IMR-90 (cell line): Measurements from ENCODE around the gene FLT3. TPM values are rescaled to one million over a fixed set of nuclear protein-coding genes. Genes with fewer than 3 reads are reported as not detected.

Experiments
- ATAC-seq: fragments of 200-7000 bp; cut with Tn5 transposase; 2 replicates; pipeline ENCODE4 v1.9.1; 2020; ENCODE audit warnings: low read depth, mild to moderate bottlenecking, moderate library complexity
- BruUV-seq: library from RNA; stranded (reverse); fragments of 400-500 nt; replicated peaks from 2 replicates; lab custom pipeline; 2021; lab: Mats Ljungman, UMichigan
- CTCF ChIA-PET: fragments of 300-600 bp; formaldehyde crosslinking; extraction: SDS; loops from one replicate; lab custom pipeline; 2021; ENCODE audit warnings: antibody characterized with exemption; lab: Yijun Ruan, JAX
- POLR2A ChIA-PET: fragments of 300-600 bp; sonication (Branson Sonifier 250); formaldehyde crosslinking; loops from one replicate; lab custom pipeline; 2022; ENCODE audit warnings: antibody characterized with exemption; ENCODE audit not compliant: unreplicated experiment; lab: Charles Lee
- DNase-seq: peaks from one replicate; pipeline ENCODE4 v3.0.0; 2013
- H2AFZ ChIP-seq: replicated peaks from 2 replicates; pipeline ENCODE3; 2013; ENCODE audit warnings: low read length, mild to moderate bottlenecking; ENCODE audit not compliant: poor library complexity
- H2AK5ac ChIP-seq: 2 replicates; pipeline ENCODE4 v1.6.1; 2013; ENCODE audit warnings: low read depth, low read length, inconsistent platforms
- H2AK9ac ChIP-seq: replicated peaks from 2 replicates; pipeline ENCODE3; 2013; ENCODE audit warnings: mild to moderate bottlenecking, low read depth, low read length, moderate library complexity; ENCODE audit not compliant: poor library complexity
- H2BK120ac ChIP-seq: 2 replicates; pipeline ENCODE4 v1.6.1; 2013; ENCODE audit warnings: low read depth, low read length, inconsistent platforms
- H2BK15ac ChIP-seq: 3 replicates; pipeline ENCODE4 v1.6.1; 2013; ENCODE audit warnings: low read depth, low read length, inconsistent platforms
- H2BK20ac ChIP-seq: 2 replicates; pipeline ENCODE4 v1.6.1; 2013; ENCODE audit warnings: low read depth, mild to moderate bottlenecking, inconsistent platforms, low read length, moderate library complexity
- H2BK5ac ChIP-seq: 2 replicates; pipeline ENCODE4 v1.6.1; 2013; ENCODE audit warnings: mild to moderate bottlenecking, low read depth, low read length, inconsistent platforms; ENCODE audit not compliant: poor library complexity, severe bottlenecking
- H3K14ac ChIP-seq: replicated peaks from 2 replicates; pipeline ENCODE4 v1.6.1; 2013; ENCODE audit warnings: low read depth, low read length, inconsistent platforms
- H3K18ac ChIP-seq: 2 replicates; pipeline ENCODE4 v1.6.1; 2013; ENCODE audit warnings: low read depth, low read length, control low read depth
- H3K23ac ChIP-seq: 2 replicates; pipeline ENCODE4 v1.6.1; 2013; ENCODE audit warnings: low read depth, low read length, inconsistent platforms
- H3K27ac ChIP-seq: 2 replicates; pipeline ENCODE4 v1.5.1; 2013; ENCODE audit warnings: mild to moderate bottlenecking, control low read depth, low read length; ENCODE audit not compliant: insufficient read depth
- H3K27me3 ChIP-seq: 2 replicates; pipeline ENCODE4 v1.6.1; 2013; ENCODE audit warnings: low read length; ENCODE audit not compliant: control insufficient read depth, insufficient read depth
- H3K36me3 ChIP-seq: 2 replicates; pipeline ENCODE4 v1.6.1; 2013; ENCODE audit warnings: low read length, mixed read lengths; ENCODE audit not compliant: control insufficient read depth, insufficient read depth
- H3K4ac ChIP-seq: 2 replicates; pipeline ENCODE4 v1.6.1; 2013; ENCODE audit warnings: low read depth, low read length, inconsistent platforms
- H3K4me1 ChIP-seq: 2 replicates; pipeline ENCODE4 v1.6.1; 2013; ENCODE audit warnings: low read length, mixed read lengths; ENCODE audit not compliant: control insufficient read depth, insufficient read depth
- H3K4me2 ChIP-seq: 2 replicates; pipeline ENCODE4 v1.6.1; 2013; ENCODE audit warnings: low read depth, mild to moderate bottlenecking, control low read depth, low read length, moderate library complexity
- H3K4me3 ChIP-seq: 2 replicates; pipeline ENCODE4 v1.5.1; 2013; ENCODE audit warnings: low read depth, mild to moderate bottlenecking, control low read depth, low read length, moderate library complexity; ENCODE audit not compliant: insufficient read depth
- H3K56ac ChIP-seq: 2 replicates; pipeline ENCODE4 v1.6.1; 2013; ENCODE audit warnings: low read length, inconsistent platforms; ENCODE audit not compliant: insufficient read depth; ENCODE audit errors: extremely low read depth
- H3K79me1 ChIP-seq, 2 experiments: 2 replicates each; pipeline ENCODE4 v1.6.1; 2013; ENCODE audit warnings: low read length in 2 of 2, inconsistent platforms in 1 of 2, low read depth in 1 of 2
- H3K9ac ChIP-seq: 2 replicates; pipeline ENCODE4 v1.6.1; 2013; ENCODE audit warnings: low read depth, low read length, control low read depth
- H3K9me1 ChIP-seq: 2 replicates; pipeline ENCODE4 v1.6.1; 2013; ENCODE audit warnings: low read length, inconsistent platforms; ENCODE audit not compliant: insufficient read depth
- H3K9me3 ChIP-seq: 2 replicates; pipeline ENCODE4 v1.6.1; 2013; ENCODE audit warnings: low read length; ENCODE audit not compliant: control insufficient read depth, insufficient read depth
- H4K20me1 ChIP-seq: 2 replicates; pipeline ENCODE4 v1.6.1; 2013; ENCODE audit warnings: low read length, inconsistent platforms; ENCODE audit not compliant: insufficient read depth
- H4K5ac ChIP-seq: 2 replicates; pipeline ENCODE4 v1.6.1; 2013; ENCODE audit warnings: mild to moderate bottlenecking, low read depth, low read length, control low read depth
- H4K8ac ChIP-seq, 2 experiments: 2 replicates each; pipeline ENCODE4 v1.6.1; 2013; ENCODE audit warnings: low read depth in 2 of 2, low read length in 2 of 2, control low read depth in 1 of 2, inconsistent platforms in 1 of 2
- H4K91ac ChIP-seq: 2 replicates; pipeline ENCODE4 v1.6.1; 2013; ENCODE audit warnings: low read depth, low read length, inconsistent platforms; ENCODE audit not compliant: insufficient read depth
- WGBS, 2 experiments: methylation state at CpG; one replicate each; pipeline versions ENCODE4 v1.1.5 to v1.1.7; 2013; ENCODE audit warnings: missing lambda C conversion rate in 2 of 2; ENCODE audit not compliant: insufficient read length in 1 of 2; ENCODE audit errors: extremely low coverage in 2 of 2; 5-methylcytosine and 5-hydroxymethylcytosine counted together
- dilution Hi-C: fragments of 300-500 bp; cut with HindIII; formaldehyde crosslinking; loops from one replicate; pipeline ENCODE4 v1.14.3; 2018; ENCODE audit warnings: low sequenced_read_pairs; ENCODE audit not compliant: unreplicated experiment
- in situ Hi-C: fragments of 300-500 bp; cut with MboI; formaldehyde crosslinking; loops from 3 replicates; pipeline ENCODE4 v1.14.3; 2019; ENCODE audit warnings: low sequenced_read_pairs, inconsistent platforms, mixed read lengths
- intact Hi-C: fragments of 100-400 bp; cut with micrococcal nuclease; formaldehyde crosslinking; loops from 2 replicates; pipeline ENCODE4 v1.10.0; 2022
- polyA plus RNA-seq, 3 experiments: library from polyadenylated mRNA; depleted of rRNA; stranded (reverse); fragments of >200 nt; gene quantifications; 2 replicates each; pipeline ENCODE4 v1.2.3, GENCODE V29; 2012; ENCODE audit warnings: low replicate concordance in 1 of 3
- total RNA-seq: library from RNA; depleted of rRNA; stranded (reverse); fragments of >200 nt; gene quantifications from 2 replicates; pipeline ENCODE4 v1.2.3, GENCODE V29; 2012
- TF ChIP-seq, protein P1 (sequence below): fragments of 150-350 bp; IDR thresholded peaks from 2 replicates; pipeline ENCODE4 v1.6.1; 2017; ENCODE audit warnings: mild to moderate bottlenecking, antibody characterized with exemption, low read length, low read depth

FLT3 gene
- total and polyA plus RNA-seq, 2 of the 4 experiments (the other 2 are of a cell fraction): not detected

DNA sequence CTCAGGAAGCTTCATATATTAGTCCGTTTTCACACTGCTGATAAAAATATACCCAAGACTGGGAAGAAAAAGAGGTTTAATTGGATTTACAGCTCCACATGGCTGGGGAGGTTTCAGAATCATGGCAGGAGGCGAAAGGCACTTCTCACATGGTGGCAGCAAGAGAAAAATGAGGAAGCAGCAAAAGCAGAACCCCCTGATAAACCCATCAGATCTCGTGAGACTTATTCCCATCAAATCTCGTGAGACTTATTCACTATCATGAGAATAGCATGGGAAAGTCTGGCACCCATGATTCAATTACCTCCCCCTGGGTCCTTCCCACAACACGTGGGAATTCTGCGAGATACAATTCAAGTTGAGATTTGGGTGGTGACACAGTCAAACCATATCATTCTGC is 23.1 kb downstream of the FLT3 start:
- no TSS peak for BruUV-seq
- WGBS, 2 experiments: 40% methylated on average over 1 of the region's 6 CpGs; no CpG with 5 or more reads in 1 of the 2 experiments
- H2AFZ ChIP-seq: no peak overlapping the region

More for the DNA sequence above, 23.1 kb downstream of the FLT3 start:
- H4K5ac ChIP-seq: no peak overlapping the region
- no peak overlapping the region for H4K91ac ChIP-seq
- no peaks in the 10 kb centered on the region for H3K9me1 ChIP-seq
- H2AK5ac ChIP-seq: no peak overlapping the region
- ATAC-seq: no peak
- H3K9ac ChIP-seq: no peak overlapping the region
- DNase-seq: no peak
- no peak overlapping the region for H3K27ac ChIP-seq
- H3K4ac ChIP-seq: no peak overlapping the region
- no peak overlapping the region for H4K8ac ChIP-seq
- no peak overlapping the region for H3K4me2 ChIP-seq
- H4K20me1 ChIP-seq: no peaks in the 10 kb centered on the region
- no peak overlapping the region for H3K56ac ChIP-seq
- ChIA-PET POLR2A (no interaction called here), CTCF (no interaction called here)
- in situ Hi-C loops: no loop called here
- H3K9me3 ChIP-seq: no peaks in the 10 kb centered on the region
- no peak overlapping the region for H2BK15ac ChIP-seq
- no peaks in the 10 kb centered on the region for H3K36me3 ChIP-seq
- H3K18ac ChIP-seq: no peak overlapping the region
- no peak overlapping the region for H2AK9ac ChIP-seq
- TF ChIP-seq, protein P1, sequence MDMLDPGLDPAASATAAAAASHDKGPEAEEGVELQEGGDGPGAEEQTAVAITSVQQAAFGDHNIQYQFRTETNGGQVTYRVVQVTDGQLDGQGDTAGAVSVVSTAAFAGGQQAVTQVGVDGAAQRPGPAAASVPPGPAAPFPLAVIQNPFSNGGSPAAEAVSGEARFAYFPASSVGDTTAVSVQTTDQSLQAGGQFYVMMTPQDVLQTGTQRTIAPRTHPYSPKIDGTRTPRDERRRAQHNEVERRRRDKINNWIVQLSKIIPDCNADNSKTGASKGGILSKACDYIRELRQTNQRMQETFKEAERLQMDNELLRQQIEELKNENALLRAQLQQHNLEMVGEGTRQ: no peak
- no peak overlapping the region for H2BK20ac ChIP-seq
- H3K4me3 ChIP-seq: no peak overlapping the region
- intact Hi-C loops: no loop called here
- H3K14ac ChIP-seq: no peak overlapping the region
- H3K4me1 ChIP-seq: no peaks in the 10 kb centered on the region
- no peak overlapping the region for H2BK120ac ChIP-seq
- H3K79me1 ChIP-seq: no peaks in the 10 kb centered on the region
- peaks cover 3% of the 10 kb centered on the region; the same call in 1 of the 2 replicates for H3K27me3 ChIP-seq
- dilution Hi-C loops: no loop called here
- no peak overlapping the region for H2BK5ac ChIP-seq
- H3K23ac ChIP-seq: no peak overlapping the region
